ENCODE results near the gene CC2D2A. TPM values are rescaled to one million over a fixed set of nuclear protein-coding genes. Genes with fewer than 3 reads are reported as not detected.

The CC2D2A gene
- total RNA-seq, 1 experiment from 2014 or later = 13.0 TPM

DNA sequence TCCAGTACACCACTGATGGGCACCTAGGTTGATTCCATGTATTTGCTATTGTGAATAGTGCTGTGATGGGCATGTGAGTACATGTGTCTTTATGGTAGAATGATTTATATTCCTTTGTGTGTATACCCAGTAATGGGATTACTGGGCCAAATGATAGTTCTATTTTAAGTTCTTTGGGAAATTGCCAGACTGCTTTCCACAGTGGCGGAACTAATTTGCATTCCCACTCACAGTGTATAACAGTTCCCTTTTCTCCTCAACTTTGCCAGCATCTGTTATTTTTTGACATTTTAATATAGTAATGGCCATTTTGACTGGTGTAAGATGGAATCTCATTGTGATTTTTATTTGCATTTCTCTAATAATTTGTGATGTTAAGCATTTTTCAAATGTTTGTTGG, 25.9 kb downstream of the CC2D2A start:
- no peaks in the 10 kb centered on the region for H3K36me3 ChIP-seq (ENCODE audit: control insufficient read depth in 1 of 2, insufficient read depth in 2 of 2, low read length in 2 of 2)
- H3K4me2 ChIP-seq (ENCODE audit: low read length) = no peak overlapping the region
- no peaks in the 10 kb centered on the region for H3K9me2 ChIP-seq (ENCODE audit: insufficient read depth)
- CTCF ChIA-PET = no interaction called here
- DNase-seq (ENCODE audit: low read depth, low spot score) (no peak), ATAC-seq (no peak)
- no peak overlapping the region for H3K4me3 ChIP-seq (replicated peaks in 1 of 2; ENCODE audit: low read depth in 1 of 2, low read length in 2 of 2)
- no peak overlapping the region for H3K27ac ChIP-seq (ENCODE audit: low read depth, low read length)
- TF ChIP-seq ZNF274 (IDR thresholded peaks at IDR 0.05; ENCODE audit: low read depth, low read length) (no peak), EZH2 (IDR thresholded peaks at IDR 0.05) (no peak), POLR2AphosphoS5 (IDR thresholded peaks at IDR 0.05; ENCODE audit: low read depth, low read length) (no peak), JUND (IDR thresholded peaks at IDR 0.05) (no peak), RAD21 (IDR thresholded peaks at IDR 0.05; ENCODE audit: low read depth) (no peak), EGR1 (IDR thresholded peaks at IDR 0.05; ENCODE audit: low read depth) (no peak), TCF7L2 (IDR thresholded peaks at IDR 0.05; ENCODE audit: borderline replicate concordance, extremely low read depth, insufficient read depth, insufficient read length) (no peak)
- TF ChIP-seq, protein P1, sequence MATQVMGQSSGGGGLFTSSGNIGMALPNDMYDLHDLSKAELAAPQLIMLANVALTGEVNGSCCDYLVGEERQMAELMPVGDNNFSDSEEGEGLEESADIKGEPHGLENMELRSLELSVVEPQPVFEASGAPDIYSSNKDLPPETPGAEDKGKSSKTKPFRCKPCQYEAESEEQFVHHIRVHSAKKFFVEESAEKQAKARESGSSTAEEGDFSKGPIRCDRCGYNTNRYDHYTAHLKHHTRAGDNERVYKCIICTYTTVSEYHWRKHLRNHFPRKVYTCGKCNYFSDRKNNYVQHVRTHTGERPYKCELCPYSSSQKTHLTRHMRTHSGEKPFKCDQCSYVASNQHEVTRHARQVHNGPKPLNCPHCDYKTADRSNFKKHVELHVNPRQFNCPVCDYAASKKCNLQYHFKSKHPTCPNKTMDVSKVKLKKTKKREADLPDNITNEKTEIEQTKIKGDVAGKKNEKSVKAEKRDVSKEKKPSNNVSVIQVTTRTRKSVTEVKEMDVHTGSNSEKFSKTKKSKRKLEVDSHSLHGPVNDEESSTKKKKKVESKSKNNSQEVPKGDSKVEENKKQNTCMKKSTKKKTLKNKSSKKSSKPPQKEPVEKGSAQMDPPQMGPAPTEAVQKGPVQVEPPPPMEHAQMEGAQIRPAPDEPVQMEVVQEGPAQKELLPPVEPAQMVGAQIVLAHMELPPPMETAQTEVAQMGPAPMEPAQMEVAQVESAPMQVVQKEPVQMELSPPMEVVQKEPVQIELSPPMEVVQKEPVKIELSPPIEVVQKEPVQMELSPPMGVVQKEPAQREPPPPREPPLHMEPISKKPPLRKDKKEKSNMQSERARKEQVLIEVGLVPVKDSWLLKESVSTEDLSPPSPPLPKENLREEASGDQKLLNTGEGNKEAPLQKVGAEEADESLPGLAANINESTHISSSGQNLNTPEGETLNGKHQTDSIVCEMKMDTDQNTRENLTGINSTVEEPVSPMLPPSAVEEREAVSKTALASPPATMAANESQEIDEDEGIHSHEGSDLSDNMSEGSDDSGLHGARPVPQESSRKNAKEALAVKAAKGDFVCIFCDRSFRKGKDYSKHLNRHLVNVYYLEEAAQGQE (IDR thresholded peaks at IDR 0.05; ENCODE audit: low read depth) = no peak
- TF ChIP-seq, protein P2, sequence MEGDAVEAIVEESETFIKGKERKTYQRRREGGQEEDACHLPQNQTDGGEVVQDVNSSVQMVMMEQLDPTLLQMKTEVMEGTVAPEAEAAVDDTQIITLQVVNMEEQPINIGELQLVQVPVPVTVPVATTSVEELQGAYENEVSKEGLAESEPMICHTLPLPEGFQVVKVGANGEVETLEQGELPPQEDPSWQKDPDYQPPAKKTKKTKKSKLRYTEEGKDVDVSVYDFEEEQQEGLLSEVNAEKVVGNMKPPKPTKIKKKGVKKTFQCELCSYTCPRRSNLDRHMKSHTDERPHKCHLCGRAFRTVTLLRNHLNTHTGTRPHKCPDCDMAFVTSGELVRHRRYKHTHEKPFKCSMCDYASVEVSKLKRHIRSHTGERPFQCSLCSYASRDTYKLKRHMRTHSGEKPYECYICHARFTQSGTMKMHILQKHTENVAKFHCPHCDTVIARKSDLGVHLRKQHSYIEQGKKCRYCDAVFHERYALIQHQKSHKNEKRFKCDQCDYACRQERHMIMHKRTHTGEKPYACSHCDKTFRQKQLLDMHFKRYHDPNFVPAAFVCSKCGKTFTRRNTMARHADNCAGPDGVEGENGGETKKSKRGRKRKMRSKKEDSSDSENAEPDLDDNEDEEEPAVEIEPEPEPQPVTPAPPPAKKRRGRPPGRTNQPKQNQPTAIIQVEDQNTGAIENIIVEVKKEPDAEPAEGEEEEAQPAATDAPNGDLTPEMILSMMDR (IDR thresholded peaks at IDR 0.05 in 2 of 3, conservative IDR thresholded peaks at IDR 0.05 in 1 of 3; ENCODE audit: borderline replicate concordance in 1 of 3, insufficient read depth in 1 of 3, low read depth in 2 of 3, low read length in 2 of 3) = no peak
- H3K9ac ChIP-seq (ENCODE audit: low read length) = no peak overlapping the region
- no peaks in the 10 kb centered on the region for H3K9me3 ChIP-seq (ENCODE audit: control insufficient read depth in 1 of 2, insufficient read depth in 1 of 2, low read depth in 1 of 2, low read length in 2 of 2)
- H3K27me3 ChIP-seq (ENCODE audit: insufficient read depth, low read length) = no peaks in the 10 kb centered on the region
- intact Hi-C loops (cut with micrococcal nuclease) = no loop called here
- RAD21 ChIA-PET (ENCODE audit: low non-redundant PET in 1 of 2, low total read pairs in 2 of 2, uncharacterized antibody in 2 of 2, unreplicated experiment in 2 of 2) = no interaction called here
- H2AFZ ChIP-seq (ENCODE audit: low read depth, low read length, poor library complexity, severe bottlenecking) = no peak overlapping the region
- no peaks in the 10 kb centered on the region for H4K20me1 ChIP-seq (ENCODE audit: insufficient read depth)
- BruUV-seq (replicated peaks) = no TSS peak
- POLR2A ChIA-PET = no interaction called here
- peaks cover 3% of the 10 kb centered on the region; the same call in 1 of the 2 replicates for H3K79me2 ChIP-seq (ENCODE audit: insufficient read depth, low read length)
- H3K4me1 ChIP-seq (ENCODE audit: control insufficient read depth in 1 of 2, insufficient read depth in 2 of 2, low read length in 2 of 2) = no peaks in the 10 kb centered on the region
